ENCODE results near the gene GPR101. TPM values are rescaled to one million over a fixed set of nuclear protein-coding genes. Genes with fewer than 3 reads are reported as not detected.

The GPR101 gene
- total and polyA plus RNA-seq, 9 of the 15 experiments (the other 6 are each of a cell fraction or from before 2014, with no cell fraction given) = not detected

GRCh38 chrX:137025930-137026329 is 7.9 kb downstream of the GPR101 start:
- ATAC-seq (no peak), DNase-seq (ENCODE audit: extremely low read depth in 1 of 4, low spot score in 3 of 4) (no peak), FAIRE-seq (no peak)
- H3K4me1 ChIP-seq (replicated peaks in 1 of 2; ENCODE audit: control insufficient read depth in 2 of 2, insufficient read depth in 2 of 2, low read length in 2 of 2) = no peaks in the 10 kb centered on the region
- BruUV-seq (replicated peaks) = no TSS peak
- no peak overlapping the region for H2AFZ ChIP-seq (ENCODE audit: low read depth, low read length)
- TF ChIP-seq TBL1XR1 (IDR thresholded peaks at IDR 0.05; ENCODE audit: low read length in 2 of 2) (no peak), PHB2 (IDR thresholded peaks at IDR 0.05; ENCODE audit: low read depth) (no peak), ZNF699 (CRISPR knock-in tag; IDR thresholded peaks at IDR 0.05; ENCODE audit: insufficient replicate concordance) (no peak), HDAC3 (IDR thresholded peaks at IDR 0.05; ENCODE audit: borderline replicate concordance, partially characterized antibody) (no peak), ZNF133 (CRISPR knock-in tag; IDR thresholded peaks at IDR 0.05) (no peak), KLF13 (tag; IDR thresholded peaks at IDR 0.05; ENCODE audit: borderline replicate concordance, low read depth) (no peak), ZBTB8A (IDR thresholded peaks at IDR 0.05; ENCODE audit: partially characterized antibody) (no peak), DLX4 (CRISPR knock-in tag; IDR thresholded peaks at IDR 0.05) (no peak), RCOR1 (IDR thresholded peaks at IDR 0.05; ENCODE audit: borderline replicate concordance in 1 of 2, low read depth in 2 of 2, low read length in 2 of 2) (peak in 1 of 2 experiments; percentile 63; a peak in 2 of 4 replicates), GABPB2 (CRISPR knock-in tag; conservative IDR thresholded peaks at IDR 0.05) (no peak), DACH1 (IDR thresholded peaks at IDR 0.05; ENCODE audit: partially characterized antibody) (no peak), SMC3 (conservative IDR thresholded peaks at IDR 0.05; ENCODE audit: insufficient read depth, low read depth, low read length) (no peak), AFF4 (CRISPR knock-in tag; IDR thresholded peaks at IDR 0.05) (no peak), ZNF766 (CRISPR knock-in tag; conservative IDR thresholded peaks at IDR 0.05) (peak; percentile 95), BCOR (IDR thresholded peaks at IDR 0.05) (no peak), NR0B1 (IDR thresholded peaks at IDR 0.05; ENCODE audit: partially characterized antibody) (no peak), MEF2D (tag; conservative IDR thresholded peaks at IDR 0.05; ENCODE audit: low read depth) (no peak)
- ChIA-PET POLR2A (interaction anchor here (0.8 kb wide), 1 partner anchor 1521 kb away, joined by 3 read pairs; no protein-coding TSS in a partner anchor), CTCF (ENCODE audit: low intra/inter-chr PET ratio) (no interaction called here)
- WGBS (ENCODE audit: insufficient coverage, low coverage, missing lambda C conversion rate) = 0% methylated on average over 5 of the region's 5 CpGs
- H3K4me2 ChIP-seq (ENCODE audit: insufficient read depth, low read length) = no peak overlapping the region
- H3K36me3 ChIP-seq (ENCODE audit: control insufficient read depth, insufficient read depth, low read length) = no peaks in the 10 kb centered on the region
- no peak overlapping the region for H3K9ac ChIP-seq (ENCODE audit: insufficient read depth in 1 of 2, low read depth in 2 of 2, low read length in 2 of 2)
- H3K9me3 ChIP-seq (replicated peaks; ENCODE audit: control insufficient read depth, insufficient read depth, low read depth, low read length) = no peaks in the 10 kb centered on the region
- in situ Hi-C loops (cut with MboI) = no loop called here
- H3K9me1 ChIP-seq (ENCODE audit: control insufficient read depth, insufficient read depth, low read length) = no peaks in the 10 kb centered on the region
- no peak overlapping the region for H3K4me3 ChIP-seq
- H4K20me1 ChIP-seq (replicated peaks; ENCODE audit: control insufficient read depth, insufficient read depth, low read length) = no peaks in the 10 kb centered on the region
- no peak overlapping the region for H3K27ac ChIP-seq (ENCODE audit: extremely low read depth, low read depth, low read length)
- H3K79me2 ChIP-seq (ENCODE audit: control insufficient read depth, insufficient read depth, low read length) = no peaks in the 10 kb centered on the region
- intact Hi-C loops (cut with micrococcal nuclease) = no loop called here
- peaks cover 5 to 12% of the 10 kb centered on the region in 2 experiments; a peak in 4 of 5 replicates for H3K27me3 ChIP-seq (ENCODE audit: control insufficient read depth in 2 of 2, insufficient read depth in 2 of 2, low read length in 2 of 2)
